Kidney (tissue), 14 donors: ENCODE results near the gene OR52N4. TPM values are rescaled to one million over a fixed set of nuclear protein-coding genes. Genes with fewer than 3 reads are reported as not detected.

Source experiments
- DNase-seq, 5 donors: peaks; one replicate each; pipeline ENCODE4 v3.0.0-alpha.2; 2013 to 2020
- FAIRE-seq: peaks from 2 replicates; lab custom pipeline; 2012; peaks lifted over from hg19 to GRCh38; lab: Jason Lieb, UNC
- H3K27ac ChIP-seq, 2 donors: one replicate each; pipeline ENCODE4 v1.7.0; 2013; ENCODE audit warnings: low read depth in 2 of 2, low read length in 2 of 2, inconsistent platforms in 1 of 2
- H3K27me3 ChIP-seq: one replicate; pipeline ENCODE4 v1.7.1; 2013; ENCODE audit warnings: low read length, inconsistent platforms; ENCODE audit not compliant: control insufficient read depth, insufficient read depth
- H3K36me3 ChIP-seq, 3 donors: one replicate each; pipeline versions ENCODE4 v1.7.0 to v1.7.1; 2013; ENCODE audit warnings: low read length in 3 of 3, control low read depth in 1 of 3, inconsistent platforms in 1 of 3; ENCODE audit not compliant: insufficient read depth in 3 of 3, control insufficient read depth in 2 of 3
- H3K4me1 ChIP-seq, 3 donors: one replicate each; pipeline versions ENCODE4 v1.7.0 to v1.7.1; 2013; ENCODE audit warnings: low read length in 3 of 3, inconsistent platforms in 1 of 3, low read depth in 1 of 3; ENCODE audit not compliant: control insufficient read depth in 2 of 3, insufficient read depth in 2 of 3
- H3K4me3 ChIP-seq, 3 donors: one replicate each; pipeline versions ENCODE4 v1.7.0 to v1.8.1; 2013; ENCODE audit warnings: low read length in 3 of 3, control low read depth in 1 of 3, inconsistent platforms in 1 of 3
- H3K9ac ChIP-seq, 3 donors: one replicate each; pipeline versions ENCODE4 v1.7.0 to v1.7.1; 2013; ENCODE audit warnings: low read length in 3 of 3, control low read depth in 1 of 3, inconsistent platforms in 1 of 3
- H3K9me3 ChIP-seq, 3 donors: one replicate each; pipeline versions ENCODE4 v1.7.0 to v1.7.1; 2013; ENCODE audit warnings: low read length in 3 of 3, control low read depth in 1 of 3, inconsistent platforms in 1 of 3; ENCODE audit not compliant: control insufficient read depth in 2 of 3, insufficient read depth in 1 of 3
- intact Hi-C: fragments of 100-400 bp; cut with DNase I; formaldehyde crosslinking; loops from one replicate; pipeline ENCODE4 v1.11.1; 2022
- polyA plus RNA-seq: library from polyadenylated mRNA; stranded (reverse); fragments of 350-450 nt; fragmentation: Illumina TruSeq; extraction: RNeasy Lipid Tissue Mini Kit (QIAGEN cat#74804); gene quantifications from one replicate; pipeline ENCODE4 v1.2.3, GENCODE V29; 2014; ENCODE audit warnings: low read depth, low replicate concordance; ENCODE audit not compliant: insufficient read depth
- total RNA-seq: library from RNA; stranded (reverse); fragmentation: NEBNext Ultra II Directional; extraction: Animal tissue kit (Norgen Biotek cat#: 25700); gene quantifications from one replicate; pipeline ENCODE4 v1.2.1, GENCODE V29; 2021
- TF ChIP-seq, protein P1 (sequence below): IDR thresholded peaks from 3 replicates; pipeline ENCODE4 v1.5.1; 2012; ENCODE audit warnings: mild to moderate bottlenecking, moderate library complexity, borderline replicate concordance; ENCODE audit not compliant: insufficient read depth; ENCODE audit errors: extremely low read depth
- donor health status: control.
- donor health status: control.
- donor health status: control.
- donor health status: control.
- donor health status: control.
- donor health status: DM: yes; HTN: yes; CAD: no.
- donor health status: Normal renal cell carcinoma (clear cell type).

The OR52N4 gene
- total and polyA plus RNA-seq, 2 donors from 2014 or later = 0.60 TPM; not detected in 1

- TF ChIP-seq, protein P1, sequence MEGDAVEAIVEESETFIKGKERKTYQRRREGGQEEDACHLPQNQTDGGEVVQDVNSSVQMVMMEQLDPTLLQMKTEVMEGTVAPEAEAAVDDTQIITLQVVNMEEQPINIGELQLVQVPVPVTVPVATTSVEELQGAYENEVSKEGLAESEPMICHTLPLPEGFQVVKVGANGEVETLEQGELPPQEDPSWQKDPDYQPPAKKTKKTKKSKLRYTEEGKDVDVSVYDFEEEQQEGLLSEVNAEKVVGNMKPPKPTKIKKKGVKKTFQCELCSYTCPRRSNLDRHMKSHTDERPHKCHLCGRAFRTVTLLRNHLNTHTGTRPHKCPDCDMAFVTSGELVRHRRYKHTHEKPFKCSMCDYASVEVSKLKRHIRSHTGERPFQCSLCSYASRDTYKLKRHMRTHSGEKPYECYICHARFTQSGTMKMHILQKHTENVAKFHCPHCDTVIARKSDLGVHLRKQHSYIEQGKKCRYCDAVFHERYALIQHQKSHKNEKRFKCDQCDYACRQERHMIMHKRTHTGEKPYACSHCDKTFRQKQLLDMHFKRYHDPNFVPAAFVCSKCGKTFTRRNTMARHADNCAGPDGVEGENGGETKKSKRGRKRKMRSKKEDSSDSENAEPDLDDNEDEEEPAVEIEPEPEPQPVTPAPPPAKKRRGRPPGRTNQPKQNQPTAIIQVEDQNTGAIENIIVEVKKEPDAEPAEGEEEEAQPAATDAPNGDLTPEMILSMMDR = no peak
- intact Hi-C loops = no loop called here
- no peak for FAIRE-seq
- H3K4me3 ChIP-seq = no peak overlapping the region
- H3K9me3 ChIP-seq = no peaks in the 10 kb centered on the region
- DNase-seq = peak in 1 of 5 donors; percentile 0
- H3K27me3 ChIP-seq = no peaks in the 10 kb centered on the region
- H3K4me1 ChIP-seq = no peaks in the 10 kb centered on the region
- no peak overlapping the region for H3K27ac ChIP-seq
- H3K9ac ChIP-seq = no peak overlapping the region
- no peaks in the 10 kb centered on the region for H3K36me3 ChIP-seq
Observed at GRCh38 chr11:5737670-5738392, 16.2 kb upstream of the OR52N4 start.

GRCh38 chr11:5738431-5738830 lies 15.6 kb upstream of the OR52N4 start:
- Histone ChIP-seq H3K4me1 (no peaks in the 10 kb centered on the region), H3K27ac (no peak overlapping the region), H3K4me3 (no peak overlapping the region), H3K36me3 (no peaks in the 10 kb centered on the region), H3K27me3 (no peaks in the 10 kb centered on the region), H3K9me3 (no peaks in the 10 kb centered on the region), H3K9ac (no peak overlapping the region)
- DNase-seq = no peak
- TF ChIP-seq, protein P1 = no peak
- intact Hi-C loops = no loop called here
- FAIRE-seq = no peak

DNA sequence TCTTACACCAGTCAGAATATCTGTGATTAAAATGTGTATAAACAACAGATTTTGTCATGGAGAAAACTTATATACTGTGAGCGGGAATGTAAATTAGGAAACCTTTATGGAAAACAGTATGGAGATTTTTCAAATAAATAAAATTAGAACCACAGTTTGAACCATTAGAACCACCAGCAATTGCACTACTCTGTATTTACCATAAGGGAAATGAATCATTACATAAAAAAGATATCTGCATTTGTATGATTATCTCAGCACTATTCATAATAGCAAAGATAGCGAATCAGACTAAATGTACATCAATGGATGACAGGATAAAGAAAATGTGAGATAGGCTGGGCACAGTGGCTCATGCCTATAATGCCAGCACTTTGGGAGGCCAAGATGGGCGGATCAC lies 7.4 kb upstream of the OR52N4 start:
- no peak overlapping the region for H3K4me3 ChIP-seq
- no peaks in the 10 kb centered on the region for H3K4me1 ChIP-seq
- FAIRE-seq = no peak
- H3K27me3 ChIP-seq = no peaks in the 10 kb centered on the region
- H3K9me3 ChIP-seq = no peaks in the 10 kb centered on the region
- intact Hi-C loops = no loop called here
- TF ChIP-seq, protein P1 = no peak
- no peak for DNase-seq
- H3K36me3 ChIP-seq = no peaks in the 10 kb centered on the region
- H3K27ac ChIP-seq = no peak overlapping the region
- no peak overlapping the region for H3K9ac ChIP-seq

- TF ChIP-seq, protein P1 = no peak
- Histone ChIP-seq H3K9ac (no peak overlapping the region), H3K4me3 (no peak overlapping the region), H3K27me3 (no peaks in the 10 kb centered on the region), H3K27ac (no peak overlapping the region), H3K4me1 (no peaks in the 10 kb centered on the region), H3K36me3 (no peaks in the 10 kb centered on the region), H3K9me3 (no peaks in the 10 kb centered on the region)
- no peak for FAIRE-seq
- intact Hi-C loops = no loop called here
- DNase-seq = no peak
Observed at GRCh38 chr11:5749836-5750235, 4.2 kb upstream of the OR52N4 start.
